Fibroblast of lung (primary cell): Measurements from ENCODE around the gene ARL4C.
"Not testable (repeated sequence)": the region's sequence is repeated elsewhere in the genome, so short reads cannot be mapped to it uniquely, and the experiment has no call there.

Experiments
- CTCF ChIP-seq, 2 donors: IDR thresholded peaks in 1 of 2; conservative IDR thresholded peaks in 1 of 2; 1 replicate in 1 of 2; 2 replicates in 1 of 2; pipeline ENCODE4 v1.5.1; 2011 to 2012; ENCODE audit warnings: low read length in 2 of 2, control low read depth in 1 of 2, inconsistent platforms in 1 of 2, low read depth in 1 of 2, mild to moderate bottlenecking in 1 of 2
- EZH2 ChIP-seq: IDR thresholded peaks from 2 replicates; pipeline ENCODE4 v1.5.1; 2012; ENCODE audit warnings: low read length, control low read depth, mild to moderate bottlenecking; ENCODE audit errors: missing control alignments

DNA sequence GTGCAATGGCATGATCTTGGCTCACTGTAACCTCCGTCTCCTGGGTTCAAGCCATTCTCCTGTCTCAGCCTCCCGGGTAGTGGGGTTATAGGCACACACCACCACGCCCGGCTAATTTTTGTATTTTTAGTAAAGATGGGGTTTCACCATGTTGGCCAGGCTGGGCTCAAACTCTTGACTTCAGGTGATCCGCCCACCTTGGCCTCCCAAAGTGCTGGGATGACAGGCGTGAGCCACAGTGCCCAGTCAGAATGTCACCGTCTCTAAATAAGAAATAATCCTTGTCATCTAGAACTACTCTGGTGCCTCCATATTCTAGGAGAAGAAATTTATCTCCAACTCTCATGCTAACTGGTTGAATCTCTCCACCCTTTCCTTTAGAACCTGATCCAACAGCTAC lies 41.6 kb downstream of the ARL4C start:
- TF ChIP-seq CTCF (conservative IDR thresholded peaks at IDR 0.05 in 1 of 2, IDR thresholded peaks at IDR 0.05 in 1 of 2; ENCODE audit: low read depth in 1 of 2, low read length in 2 of 2); EZH2: not testable (repeated sequence)
